HG03457 (cell line): ENCODE data around the gene CACNG3.
"Not testable (repeated sequence)": the region's sequence is repeated elsewhere in the genome, so short reads cannot be mapped to it uniquely, and the experiment has no call there.

ENCODE experiments used
- ATAC-seq: cut with Tn5 transposase; IDR thresholded peaks from one replicate; pipeline ENCODE4 v1.9.1; 2021; ENCODE audit warnings: moderate number of reproducible peaks; ENCODE audit not compliant: unreplicated experiment

CACNG3 gene

DNA sequence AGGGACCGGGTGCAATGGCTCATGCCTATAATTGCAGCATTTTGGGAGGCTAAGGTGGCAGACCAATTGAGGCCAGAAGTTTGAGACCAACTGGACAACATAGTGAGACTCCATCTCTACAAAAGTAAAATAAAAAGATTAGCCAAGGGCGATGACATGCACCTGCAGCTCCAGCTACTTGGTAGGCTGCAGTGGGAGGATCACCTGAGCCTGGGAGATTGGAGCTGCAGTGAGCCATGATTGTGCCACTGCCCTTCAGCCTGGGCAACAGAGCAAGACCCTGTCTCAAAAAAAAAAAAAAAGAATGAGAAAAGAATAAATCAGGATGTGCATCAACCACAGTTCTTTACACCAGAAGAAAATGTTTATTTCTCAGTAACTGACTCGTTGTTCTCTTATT, 76.0 kb downstream of the CACNG3 start:
- no peak for ATAC-seq

DNA sequence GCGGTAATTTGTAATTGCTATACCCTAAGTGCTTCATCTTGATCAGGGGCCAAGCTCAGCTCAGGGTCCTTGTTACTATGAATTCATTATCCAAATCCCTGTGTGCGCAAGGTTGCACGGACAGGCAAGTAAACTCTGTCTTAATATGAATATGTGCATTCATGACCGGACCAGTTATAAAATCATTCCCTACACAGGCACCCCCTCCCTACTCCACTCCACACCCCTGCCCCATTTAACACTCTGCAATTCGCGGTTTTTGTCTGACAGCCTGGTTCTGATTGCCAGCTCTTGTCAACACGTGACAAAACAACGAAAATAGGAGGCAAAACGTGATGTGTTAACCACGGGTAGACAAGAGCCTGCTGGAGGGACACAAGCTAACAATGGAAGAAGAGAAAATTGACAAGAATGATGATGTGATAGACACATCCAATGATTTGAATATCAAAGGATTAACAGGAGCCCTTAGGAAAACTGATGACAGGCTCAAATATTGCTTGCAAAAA, 76.5 kb downstream of the CACNG3 start:
- ATAC-seq = no peak

DNA sequence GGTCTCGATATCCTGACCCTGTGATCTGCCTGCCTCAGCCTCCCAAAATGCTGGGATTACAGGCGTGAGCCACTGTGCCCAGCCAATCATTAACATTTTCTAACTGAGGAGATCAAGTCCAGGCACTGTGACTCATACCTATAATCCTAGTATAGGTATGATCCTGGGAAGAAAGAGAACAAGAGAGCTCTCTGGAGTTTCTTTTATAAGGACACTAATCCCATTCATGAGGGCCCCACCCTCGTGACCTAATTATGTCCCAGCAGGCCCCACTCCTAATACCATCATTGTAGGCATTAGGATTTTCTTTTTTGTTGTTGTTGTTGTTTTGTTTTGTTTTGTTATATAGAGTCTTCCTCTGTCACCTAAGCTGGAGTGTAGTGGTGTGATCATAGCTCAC, 80.4 kb downstream of the CACNG3 start:
- no peak for ATAC-seq

DNA sequence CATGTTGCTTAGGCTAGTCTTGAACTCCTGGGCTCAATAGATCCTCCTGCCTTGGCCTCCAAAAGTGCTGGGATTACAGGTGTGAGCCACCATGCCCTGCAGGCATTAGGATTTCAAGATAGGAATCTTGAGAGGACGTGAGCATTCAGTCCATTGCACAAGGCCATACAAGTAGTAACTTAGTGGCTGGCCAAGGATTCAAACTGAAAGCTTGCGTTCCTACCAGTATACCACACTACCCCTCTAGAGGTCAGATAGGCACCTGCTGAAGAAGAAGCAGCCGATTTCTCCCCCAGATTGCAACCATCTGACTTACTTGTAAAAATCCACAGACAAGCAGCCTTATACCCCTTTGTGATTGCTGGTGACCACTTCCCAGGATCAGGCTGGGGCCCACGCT, 80.9 kb downstream of the CACNG3 start:
- no peak for ATAC-seq

DNA sequence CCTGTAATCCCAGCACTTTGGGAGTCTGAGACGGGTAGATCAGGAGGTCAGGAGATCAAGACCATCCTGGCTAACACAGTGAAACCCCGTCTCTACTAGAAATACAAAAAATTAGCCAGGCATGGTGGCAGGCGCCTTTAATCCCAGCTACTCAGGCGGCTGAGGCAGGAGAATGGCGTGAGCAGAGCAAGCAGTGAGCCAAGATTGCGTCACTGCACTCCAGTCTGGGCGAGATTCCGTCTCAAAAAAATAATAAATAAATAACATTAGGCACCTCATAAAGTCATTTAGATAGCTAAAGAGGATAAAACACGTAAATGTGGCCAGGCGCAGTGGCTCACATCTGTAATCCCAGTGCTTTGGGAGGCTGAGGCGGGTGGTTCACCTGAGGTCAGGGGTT, 87.7 kb downstream of the CACNG3 start:
- not testable (repeated sequence) for ATAC-seq

DNA sequence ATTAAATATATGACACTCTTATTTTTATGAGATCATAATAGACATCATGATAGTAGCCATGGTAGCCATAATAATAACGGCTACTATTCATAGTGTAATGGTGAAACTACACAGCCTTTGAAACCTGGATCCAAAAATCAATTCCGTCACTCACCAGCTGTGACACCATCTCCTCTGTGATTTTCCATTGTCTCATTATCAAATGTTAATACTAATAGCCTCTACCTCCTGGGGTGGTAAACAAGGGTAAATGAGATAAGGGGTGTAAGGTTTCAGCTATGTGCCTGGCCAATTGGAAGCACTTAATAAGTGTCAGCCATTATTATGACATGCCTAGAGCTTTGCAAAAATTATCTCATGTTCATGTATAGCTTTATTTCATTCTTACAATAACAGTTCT, 88.6 kb downstream of the CACNG3 start:
- no peak for ATAC-seq

DNA sequence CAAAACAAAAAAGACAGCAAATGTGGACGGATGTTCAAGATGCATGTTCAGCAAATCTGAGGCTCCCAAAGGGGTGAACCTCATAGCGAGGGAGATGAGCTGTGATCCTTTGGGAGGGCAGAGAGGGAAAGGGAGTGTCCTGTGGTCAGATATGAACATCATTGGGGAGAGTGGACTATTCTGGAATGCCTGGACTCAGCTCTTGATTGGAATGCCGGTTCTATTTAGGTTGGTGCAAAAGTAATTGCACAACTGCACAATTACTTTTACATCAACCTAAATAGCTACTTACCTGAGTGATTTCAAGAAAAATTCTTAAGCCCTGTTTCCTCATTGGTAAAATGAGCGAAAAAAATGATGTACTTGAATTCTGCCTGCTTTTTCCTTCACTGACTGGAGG, 89.6 kb downstream of the CACNG3 start:
- no peak for ATAC-seq

DNA sequence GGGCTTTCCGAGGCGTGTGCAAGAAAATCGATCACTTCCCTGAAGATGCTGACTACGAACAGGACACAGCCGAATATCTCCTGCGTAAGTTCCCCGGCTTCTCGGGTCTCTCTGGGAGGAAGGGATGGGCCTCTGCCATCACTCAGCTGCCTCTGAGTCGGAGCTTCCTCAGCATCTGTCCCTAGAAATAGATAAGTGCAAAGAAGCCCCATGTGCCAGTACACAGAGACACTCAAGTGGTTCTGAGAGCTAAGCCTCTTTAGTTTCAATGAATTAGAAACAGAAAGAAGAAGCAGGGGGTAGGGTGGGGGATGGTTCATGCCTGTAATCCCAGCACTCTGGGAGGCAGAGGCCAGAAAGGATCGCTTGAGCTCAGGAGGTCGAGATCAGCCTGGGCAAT, 90.6 kb downstream of the CACNG3 start:
- no peak for ATAC-seq

DNA sequence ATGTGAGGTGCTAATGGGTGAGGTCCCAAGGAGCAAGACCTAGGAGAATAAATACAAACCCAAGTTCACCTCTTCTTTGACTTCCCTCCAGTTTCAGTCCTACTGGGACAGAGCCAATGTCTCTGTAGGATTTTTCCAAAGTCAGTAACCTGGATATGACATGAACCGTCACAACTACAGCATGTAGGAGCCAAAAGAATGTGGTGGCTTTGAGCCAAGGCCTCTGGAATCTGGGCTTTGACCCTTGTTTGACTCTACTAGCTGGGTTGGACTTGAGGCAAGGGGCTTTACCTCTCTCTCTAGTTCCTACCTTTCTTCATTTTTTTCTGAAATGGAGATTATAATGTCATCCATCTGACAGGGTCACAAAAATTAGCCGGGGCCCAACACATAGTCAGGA, 91.4 kb downstream of the CACNG3 start:
- no peak for ATAC-seq

DNA sequence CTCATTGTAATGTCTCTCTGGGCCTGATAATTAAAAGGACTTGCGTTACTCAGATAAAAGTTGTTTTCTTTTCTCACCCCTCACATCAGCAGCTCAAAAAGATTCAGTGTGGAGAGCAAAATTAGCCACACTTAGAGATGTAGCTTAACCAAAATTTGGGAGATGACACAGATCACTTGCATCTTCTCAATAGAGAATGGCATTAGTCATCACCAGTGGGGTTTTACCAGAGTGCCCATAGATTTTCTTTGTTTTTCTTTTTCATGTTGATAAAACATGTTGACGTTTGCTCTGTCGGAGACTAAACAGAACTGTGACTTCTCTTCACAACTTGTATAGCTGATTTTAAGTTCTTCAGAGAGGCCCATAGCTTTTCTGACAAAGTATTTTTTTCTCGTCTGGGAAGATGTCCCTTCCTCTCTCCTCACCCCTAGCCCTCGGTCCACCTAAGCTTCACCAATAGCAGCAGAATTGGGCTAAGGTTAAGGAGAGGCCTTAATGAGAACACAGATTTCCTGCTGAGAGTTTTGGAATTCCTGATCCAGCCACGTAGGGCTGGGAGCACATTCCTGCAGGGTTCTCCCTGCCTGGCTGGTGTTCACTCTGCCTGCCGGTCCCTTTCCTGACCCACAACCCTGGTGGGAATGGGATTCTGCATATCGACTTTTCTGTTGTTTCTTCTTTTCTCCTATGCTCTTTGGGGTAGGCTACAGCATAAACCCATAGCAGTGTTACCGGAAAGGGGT, 92.6 kb downstream of the CACNG3 start:
- ATAC-seq = no peak

DNA sequence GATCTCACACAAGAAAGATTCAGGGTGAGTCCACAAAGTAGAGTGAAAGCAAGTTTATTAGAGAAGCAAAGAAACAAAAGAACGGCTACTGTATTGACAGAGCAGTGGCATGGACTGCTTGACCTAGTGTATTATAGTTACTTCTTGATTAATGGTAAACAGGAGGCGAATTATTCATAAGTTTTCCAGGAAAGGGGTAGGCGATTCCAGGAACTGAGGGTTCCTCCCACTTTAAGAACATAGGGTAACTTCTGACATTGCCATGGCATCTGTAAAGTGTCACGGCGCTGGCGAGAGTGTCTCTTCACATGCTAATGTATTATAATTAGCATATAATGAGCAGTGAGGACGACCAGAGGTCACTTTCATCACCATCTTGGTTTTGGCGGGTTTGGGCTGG, 93.2 kb downstream of the CACNG3 start:
- no peak for ATAC-seq

DNA sequence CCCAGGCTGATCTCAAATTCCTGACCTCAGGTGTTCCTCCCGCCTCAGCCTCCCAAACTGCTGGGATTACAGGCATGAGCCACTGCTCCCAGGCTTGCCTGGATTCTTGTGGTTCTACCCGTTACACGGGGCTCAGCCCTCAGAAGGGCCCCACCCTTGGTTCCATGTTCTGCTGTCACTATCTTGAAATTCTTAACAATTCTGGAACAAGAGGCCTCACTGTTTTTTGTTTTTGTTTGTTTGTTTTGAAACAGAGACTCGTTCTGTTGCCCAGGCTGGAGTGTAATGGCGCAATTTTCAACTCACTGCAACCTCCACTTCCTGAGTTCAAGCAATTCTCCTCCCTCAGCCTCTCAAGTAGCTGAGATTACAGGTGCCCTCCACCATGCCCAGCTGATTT, 96.6 kb downstream of the CACNG3 start:
- ATAC-seq = no peak

DNA sequence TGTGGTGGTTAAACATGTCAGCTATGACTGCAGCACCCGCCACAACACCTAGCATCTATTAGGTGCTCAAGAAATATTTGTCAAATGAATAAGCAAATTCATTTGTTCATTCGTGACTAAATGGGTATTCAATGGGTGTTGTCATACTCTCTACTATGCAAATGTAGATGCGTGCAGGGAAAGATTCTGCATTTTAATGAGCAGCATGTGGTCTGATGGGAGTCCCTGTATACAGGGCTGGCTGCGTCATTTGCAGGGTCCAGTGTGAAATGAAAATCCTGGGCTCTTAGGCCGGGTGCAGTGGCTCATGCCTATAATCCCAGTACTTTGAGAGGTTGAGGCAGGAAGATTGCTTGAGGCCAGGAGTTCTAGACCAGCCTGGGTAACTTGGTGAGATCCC, 97.5 kb downstream of the CACNG3 start:
- ATAC-seq = no peak

DNA sequence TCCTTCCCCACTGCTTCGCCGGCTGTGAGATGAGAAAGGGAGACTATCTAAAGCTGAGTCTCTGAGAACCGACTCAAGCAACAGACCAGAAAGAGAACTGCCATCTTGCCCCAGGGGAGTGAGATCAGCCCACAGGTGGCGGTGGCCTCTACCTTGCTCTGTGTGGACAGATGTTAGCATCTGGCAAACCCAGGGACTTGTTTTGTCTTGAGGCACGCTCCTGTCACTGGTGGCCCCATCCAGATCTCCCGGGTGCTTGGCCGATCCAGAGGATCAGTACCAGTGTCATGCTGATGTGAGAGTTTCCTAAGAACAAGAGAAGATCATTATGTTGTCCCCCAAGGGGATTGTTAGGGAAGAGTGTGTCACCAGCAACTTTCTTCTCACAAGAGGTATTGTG, 101.4 kb downstream of the CACNG3 start:
- ATAC-seq = no peak

DNA sequence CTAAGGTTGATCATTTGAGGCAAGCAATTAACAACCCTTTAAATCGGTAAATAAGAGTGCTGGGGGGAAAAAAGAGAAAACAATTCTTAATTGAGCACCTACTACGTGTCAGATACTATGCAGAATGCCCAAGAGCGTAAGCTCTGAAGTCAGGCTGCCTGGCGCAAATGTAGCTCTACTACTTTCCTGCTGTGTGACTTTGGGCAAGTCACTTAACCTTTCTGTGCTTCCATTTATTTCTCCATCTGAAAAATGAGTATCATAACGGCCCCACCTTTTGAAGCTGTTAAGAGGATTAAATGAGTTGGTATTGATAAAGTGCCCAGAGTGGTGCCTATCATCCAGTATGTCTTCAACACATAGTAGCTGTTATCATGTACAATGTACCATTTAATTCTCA, 102.0 kb downstream of the CACNG3 start:
- no peak for ATAC-seq

DNA sequence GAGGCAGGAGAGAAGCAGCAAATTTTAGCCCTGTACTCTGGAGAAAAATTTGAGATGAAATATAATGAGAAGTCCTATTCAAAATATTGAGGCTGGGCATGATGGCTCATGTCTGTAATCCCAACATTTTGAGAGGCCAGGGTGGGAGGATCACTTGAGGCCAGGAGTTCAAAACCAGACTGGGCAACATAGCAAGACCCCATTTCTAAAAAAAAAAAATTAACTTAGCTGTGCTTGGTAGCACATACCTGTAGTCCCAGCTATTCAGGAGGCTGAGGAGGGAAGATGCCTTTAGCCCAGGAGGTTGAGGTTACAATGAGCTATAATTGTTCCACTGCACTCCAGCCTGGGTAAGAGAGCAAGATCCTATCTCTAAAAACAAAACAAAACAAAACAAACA, 103.4 kb downstream of the CACNG3 start:
- ATAC-seq = no peak

DNA sequence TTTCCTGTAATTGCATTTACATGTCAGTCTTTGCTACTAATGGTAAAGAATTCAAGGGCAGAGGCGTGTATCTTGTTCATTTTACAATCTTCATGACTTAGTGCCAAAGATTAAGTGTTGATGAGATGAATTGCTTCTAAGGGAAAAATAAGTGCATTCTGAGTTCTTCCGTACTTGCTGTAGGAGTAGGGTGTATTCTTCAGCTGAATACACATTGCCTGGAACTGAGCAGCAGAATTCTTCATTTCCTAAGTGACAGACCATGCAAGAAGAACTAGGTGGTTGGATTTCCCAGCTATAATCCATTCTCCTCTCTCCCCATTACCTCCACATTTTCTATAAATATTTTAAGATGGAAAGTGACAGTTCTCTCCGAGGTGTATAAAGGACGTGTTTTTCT, 104.8 kb downstream of the CACNG3 start:
- no peak for ATAC-seq

DNA sequence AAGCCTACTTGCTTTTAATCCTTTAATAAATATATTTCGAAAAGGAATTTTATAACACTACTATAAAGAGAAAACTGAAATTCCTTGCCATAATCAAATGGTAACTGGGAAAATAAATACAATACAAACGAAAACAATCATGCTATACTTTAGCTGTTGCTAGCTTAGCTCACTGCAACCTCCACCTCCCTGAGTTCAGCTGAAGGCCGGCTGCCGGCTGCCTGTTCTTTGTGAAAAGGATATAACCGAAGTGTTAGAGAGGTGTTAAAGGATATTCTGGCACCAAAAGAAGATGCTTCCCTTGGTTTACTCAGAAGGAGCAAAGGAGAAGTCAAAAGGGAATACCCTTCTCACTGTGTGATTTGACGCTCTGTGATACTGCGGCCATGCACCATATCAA, 108.5 kb downstream of the CACNG3 start:
- ATAC-seq = no peak

DNA sequence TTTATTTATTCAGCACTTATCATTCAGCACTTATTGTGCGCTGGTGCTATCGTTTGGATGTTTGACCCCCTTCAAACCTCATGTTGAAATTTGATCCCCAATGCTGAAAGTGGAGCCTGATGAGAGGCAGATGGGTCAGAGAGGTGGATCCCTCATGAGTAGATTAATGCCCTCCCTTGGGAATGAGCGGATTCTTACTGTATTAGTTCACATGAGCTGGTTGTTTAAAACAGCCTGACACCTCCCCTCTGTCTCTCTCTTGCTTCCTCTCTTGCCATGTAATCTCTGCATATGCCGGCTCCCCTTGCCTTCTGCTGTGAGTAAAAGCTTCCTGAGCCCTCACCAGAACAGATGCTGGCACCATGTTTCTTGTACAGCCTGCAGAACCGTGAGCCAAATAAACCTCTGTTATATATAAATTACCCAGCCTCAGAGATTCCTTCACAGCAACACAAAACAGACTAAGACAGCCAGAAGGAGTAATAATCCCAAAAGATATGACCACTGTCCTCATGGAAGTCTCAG, 111.1 kb downstream of the CACNG3 start:
- no peak for ATAC-seq

DNA sequence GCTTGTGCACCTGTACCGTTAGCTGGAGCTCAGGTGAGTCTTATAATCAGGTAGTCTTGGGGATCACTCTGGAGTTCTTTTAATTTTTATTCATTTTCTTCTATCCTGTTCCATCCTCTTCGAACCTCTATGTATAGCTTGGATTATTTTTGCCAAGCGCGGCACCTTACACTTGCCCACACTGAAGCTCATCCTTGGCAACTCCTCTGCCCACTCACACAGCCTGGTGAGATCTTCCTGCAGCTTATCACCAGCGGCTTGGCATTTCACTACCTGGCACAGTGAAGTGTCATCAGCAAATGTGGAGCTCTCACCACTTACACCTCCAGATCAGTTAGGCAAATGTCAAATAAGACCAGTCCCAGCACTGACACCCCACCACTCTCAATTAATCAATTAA, 116.7 kb downstream of the CACNG3 start:
- ATAC-seq = no peak

DNA sequence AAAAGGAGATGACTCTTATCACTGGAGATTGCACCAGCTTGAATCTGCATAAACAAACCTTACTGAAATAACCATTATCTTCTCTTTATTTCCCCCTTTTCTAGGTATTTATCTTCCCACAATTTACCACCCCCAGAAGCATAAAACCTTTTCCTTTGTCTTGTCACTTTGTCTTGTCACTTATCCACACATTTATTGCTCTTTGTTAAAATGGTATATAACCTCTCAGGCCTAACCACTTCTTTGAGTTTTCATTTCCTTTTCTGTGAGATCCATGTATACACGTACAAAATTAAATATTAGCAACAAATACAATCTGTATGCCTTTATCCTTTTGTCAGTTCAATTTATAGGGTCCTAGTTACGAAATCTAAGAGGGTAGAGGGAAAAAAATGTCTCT, 122.9 kb downstream of the CACNG3 start:
- ATAC-seq = no peak

DNA sequence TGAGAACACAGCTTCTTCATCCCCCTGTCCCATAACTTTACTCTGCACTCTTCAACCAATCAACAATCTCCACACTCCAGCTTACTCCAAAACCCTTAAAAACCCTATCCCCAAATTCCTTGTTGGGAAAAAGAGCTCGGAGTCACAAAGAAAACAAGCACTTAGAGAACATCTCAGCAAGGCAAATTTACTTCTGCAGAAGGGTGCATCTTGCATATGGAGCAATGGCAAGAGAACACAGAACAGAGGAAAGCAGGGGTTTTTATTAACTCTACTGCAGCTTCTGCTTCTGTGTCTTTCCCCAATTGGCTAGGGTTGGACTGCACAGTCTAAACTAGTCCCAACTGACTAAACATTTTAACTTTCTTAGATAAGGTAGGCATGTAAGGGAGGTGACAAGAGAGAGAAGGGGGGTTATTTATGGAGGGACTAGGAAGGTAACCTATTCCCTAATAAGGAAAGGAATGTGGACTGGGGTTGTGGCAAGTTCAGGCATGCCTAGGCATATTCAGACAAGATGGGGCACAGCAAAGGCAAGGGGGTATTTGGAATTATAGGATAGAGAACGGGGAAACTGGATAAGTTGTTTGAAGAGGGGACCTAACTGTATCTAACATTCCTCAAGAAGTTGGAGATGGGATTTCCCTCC, 125.5 kb downstream of the CACNG3 start:
- ATAC-seq = no peak
